Smooth muscle cell (in vitro differentiated cells): ENCODE data around the gene ZCCHC9. TPM values are rescaled to one million over a fixed set of nuclear protein-coding genes. Genes with fewer than 3 reads are reported as not detected.

ENCODE experiments used
- DNase-seq: peaks from one replicate; lab custom pipeline; 2025; ENCODE audit not compliant: unreplicated experiment; lab: John Stamatoyannopoulos, UW
- H2AFZ ChIP-seq: fragments of 200-600 bp; sonication (generic); 2 replicates; pipeline ENCODE4 v1.6.0; 2016; ENCODE audit warnings: antibody characterized with exemption, low read depth, mild to moderate bottlenecking
- H3F3A ChIP-seq: fragments of 200-600 bp; sonication (generic); 2 replicates; pipeline ENCODE4 v1.6.0; 2017; ENCODE audit warnings: antibody characterized with exemption, low read depth
- H3K27ac ChIP-seq: fragments of 200-600 bp; sonication (generic); 2 replicates; pipeline ENCODE4 v1.5.1; 2016; ENCODE audit warnings: low read depth, mild to moderate bottlenecking
- H3K27me3 ChIP-seq: fragments of 200-600 bp; sonication (generic); 2 replicates; pipeline ENCODE4 v1.6.1; 2016; ENCODE audit warnings: low read depth, mild to moderate bottlenecking
- H3K36me3 ChIP-seq: fragments of 200-600 bp; sonication (generic); 2 replicates; pipeline ENCODE4 v1.5.1; 2016; ENCODE audit warnings: low read depth
- H3K4me1 ChIP-seq: fragments of 200-600 bp; sonication (generic); 2 replicates; pipeline ENCODE4 v1.5.1; 2016; ENCODE audit warnings: low read depth
- H3K4me2 ChIP-seq: fragments of 200-600 bp; sonication (generic); 2 replicates; pipeline ENCODE4 v1.6.0; 2016; ENCODE audit warnings: mild to moderate bottlenecking
- H3K4me3 ChIP-seq: fragments of 200-600 bp; sonication (generic); 2 replicates; pipeline ENCODE4 v1.5.1; 2016; ENCODE audit warnings: mild to moderate bottlenecking
- H3K79me2 ChIP-seq: fragments of 200-600 bp; sonication (generic); 2 replicates; pipeline ENCODE4 v1.6.0; 2016; ENCODE audit warnings: low read depth, mild to moderate bottlenecking
- H3K9ac ChIP-seq: fragments of 200-600 bp; sonication (generic); 2 replicates; pipeline ENCODE4 v1.6.0; 2016; ENCODE audit warnings: low read depth
- H3K9me3 ChIP-seq: fragments of 200-600 bp; sonication (generic); replicated peaks from 2 replicates; pipeline ENCODE4 v1.5.1; 2016; ENCODE audit warnings: low read depth
- H4K20me1 ChIP-seq: fragments of 200-600 bp; sonication (generic); 2 replicates; pipeline ENCODE4 v1.6.0; 2016; ENCODE audit warnings: low read depth
- WGBS: methylation state at CpG from one replicate; pipeline ENCODE4 v1.1.7; 2016; ENCODE audit warnings: low lambda C conversion rate; 5-methylcytosine and 5-hydroxymethylcytosine counted together
- polyA plus RNA-seq: library from polyadenylated mRNA; unstranded; fragments of >200 nt; fragmentation: Nextera tagmentation; extraction: Ambion mirVana; gene quantifications from 2 replicates; pipeline ENCODE4 v1.2.1, GENCODE V29; 2016
- total RNA-seq: library from RNA; depleted of rRNA; stranded (reverse); fragments of >200 nt; gene quantifications from 2 replicates; pipeline ENCODE4 v1.2.3, GENCODE V29; 2014
- TF ChIP-seq, protein P1 (sequence below): fragments of 200-600 bp; sonication (generic); IDR thresholded peaks from 2 replicates; pipeline ENCODE4 v1.5.1; 2017; ENCODE audit warnings: borderline replicate concordance, mild to moderate bottlenecking, antibody characterized with exemption; ENCODE audit not compliant: insufficient read depth, poor library complexity, severe bottlenecking

The ZCCHC9 gene, protein sequence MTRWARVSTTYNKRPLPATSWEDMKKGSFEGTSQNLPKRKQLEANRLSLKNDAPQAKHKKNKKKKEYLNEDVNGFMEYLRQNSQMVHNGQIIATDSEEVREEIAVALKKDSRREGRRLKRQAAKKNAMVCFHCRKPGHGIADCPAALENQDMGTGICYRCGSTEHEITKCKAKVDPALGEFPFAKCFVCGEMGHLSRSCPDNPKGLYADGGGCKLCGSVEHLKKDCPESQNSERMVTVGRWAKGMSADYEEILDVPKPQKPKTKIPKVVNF
- total RNA-seq, result 45.2 and 53.0 TPM in 2 replicates
- polyA plus RNA-seq, result 25.2 and 33.9 TPM in 2 replicates

DNA sequence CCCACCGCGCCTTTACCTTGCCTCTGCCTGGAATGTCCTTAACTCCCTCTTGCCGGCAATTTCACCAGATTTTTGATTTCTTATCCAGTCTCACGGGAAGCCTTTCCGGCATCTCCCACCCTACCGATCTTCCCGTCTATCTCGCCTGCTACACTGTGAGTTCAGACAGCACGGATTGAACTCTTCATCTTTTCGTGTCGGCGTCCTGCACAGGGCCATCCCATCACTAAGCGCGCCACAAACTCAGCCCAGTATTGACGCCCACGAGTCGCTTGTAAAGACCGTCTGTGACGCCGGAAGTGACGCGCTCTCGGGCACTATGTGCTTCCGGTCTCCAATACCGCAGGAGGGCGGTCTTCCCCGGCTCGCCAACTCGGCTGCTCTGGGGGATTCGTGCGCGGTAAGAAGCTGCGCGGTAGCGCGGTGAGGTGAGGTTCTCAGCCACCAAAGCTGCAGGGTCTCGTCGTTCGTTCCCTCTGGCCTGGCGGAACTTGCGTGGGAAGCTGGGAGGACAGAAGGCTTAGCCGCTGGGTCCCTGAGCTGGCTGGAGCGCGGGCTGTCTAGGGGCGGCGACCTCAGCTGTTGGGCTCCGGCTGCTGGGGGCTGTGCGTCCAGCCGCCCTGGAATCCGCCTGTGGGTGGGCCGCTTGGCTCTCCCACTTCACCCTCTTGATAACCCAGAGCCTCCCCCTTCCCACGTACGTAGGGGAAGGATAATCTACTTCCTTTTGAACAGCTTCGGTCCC lies at the start of gene ZCCHC9:
Gene ZCCHC9, plus strand, starts transcription at position 317 of the 745 bp plus-strand sequence. CDS start 3,171 bp downstream, outside the sequence.
- Histone ChIP-seq H3K36me3 (no peaks in the 10 kb centered on the region), H3K4me2 (peak within 1 kb of the TSS; percentile 95), H3K9ac (peak within 1 kb of the TSS; percentile 97), H2AFZ (peak within 1 kb of the TSS; percentile 94), H3K79me2 (peaks cover 58% of the 10 kb centered on the region), H3K4me1 (peaks cover 14% of the 10 kb centered on the region), H3F3A (no peaks in the 10 kb centered on the region), H3K9me3 (no peaks in the 10 kb centered on the region), H3K27ac (peak within 1 kb of the TSS; percentile 92), H4K20me1 (no peaks in the 10 kb centered on the region), H3K27me3 (no peaks in the 10 kb centered on the region), H3K4me3 (peak within 1 kb of the TSS; percentile 79)
- under 1% methylated on average over 54 of the region's 54 CpGs for WGBS
- peak; percentile 73 for DNase-seq
- TF ChIP-seq, protein P1, sequence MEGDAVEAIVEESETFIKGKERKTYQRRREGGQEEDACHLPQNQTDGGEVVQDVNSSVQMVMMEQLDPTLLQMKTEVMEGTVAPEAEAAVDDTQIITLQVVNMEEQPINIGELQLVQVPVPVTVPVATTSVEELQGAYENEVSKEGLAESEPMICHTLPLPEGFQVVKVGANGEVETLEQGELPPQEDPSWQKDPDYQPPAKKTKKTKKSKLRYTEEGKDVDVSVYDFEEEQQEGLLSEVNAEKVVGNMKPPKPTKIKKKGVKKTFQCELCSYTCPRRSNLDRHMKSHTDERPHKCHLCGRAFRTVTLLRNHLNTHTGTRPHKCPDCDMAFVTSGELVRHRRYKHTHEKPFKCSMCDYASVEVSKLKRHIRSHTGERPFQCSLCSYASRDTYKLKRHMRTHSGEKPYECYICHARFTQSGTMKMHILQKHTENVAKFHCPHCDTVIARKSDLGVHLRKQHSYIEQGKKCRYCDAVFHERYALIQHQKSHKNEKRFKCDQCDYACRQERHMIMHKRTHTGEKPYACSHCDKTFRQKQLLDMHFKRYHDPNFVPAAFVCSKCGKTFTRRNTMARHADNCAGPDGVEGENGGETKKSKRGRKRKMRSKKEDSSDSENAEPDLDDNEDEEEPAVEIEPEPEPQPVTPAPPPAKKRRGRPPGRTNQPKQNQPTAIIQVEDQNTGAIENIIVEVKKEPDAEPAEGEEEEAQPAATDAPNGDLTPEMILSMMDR, result no peak

- H2AFZ ChIP-seq, result no peak overlapping the region
- H4K20me1 ChIP-seq, result no peaks in the 10 kb centered on the region
- H3K9ac ChIP-seq, result no peak overlapping the region
- no peak overlapping the region for H3K27ac ChIP-seq
- H3K9me3 ChIP-seq, result no peaks in the 10 kb centered on the region
- no peak for DNase-seq
- TF ChIP-seq, protein P1, result no peak
- no peak overlapping the region for H3K4me2 ChIP-seq
- no peaks in the 10 kb centered on the region for H3K36me3 ChIP-seq
- no peaks in the 10 kb centered on the region for H3F3A ChIP-seq
- H3K4me3 ChIP-seq, result no peak overlapping the region
- WGBS, result 95% methylated on average over 5 of the region's 5 CpGs
- H3K4me1 ChIP-seq, result peaks cover 27% of the 10 kb centered on the region
- no peaks in the 10 kb centered on the region for H3K27me3 ChIP-seq
- H3K79me2 ChIP-seq, result peaks cover 5% of the 10 kb centered on the region
Observed at GRCh38 chr5:81251922-81252321, 49.5 kb upstream of the ZCCHC9 start.

GRCh38 chr5:81252904-81253303 lies 48.5 kb upstream of the ZCCHC9 start:
- TF ChIP-seq, protein P1, result no peak
- 96% methylated on average over 1 of the region's 1 CpG for WGBS

More at GRCh38 chr5:81252904-81253303, 48.5 kb upstream of the ZCCHC9 start:
- Histone ChIP-seq H3K27ac (no peak overlapping the region), H3K4me3 (no peak overlapping the region), H3K36me3 (no peaks in the 10 kb centered on the region), H3K9ac (no peak overlapping the region), H3K9me3 (no peaks in the 10 kb centered on the region), H2AFZ (no peak overlapping the region), H4K20me1 (peaks cover 2% of the 10 kb centered on the region), H3K4me1 (peaks cover 17% of the 10 kb centered on the region), H3F3A (no peaks in the 10 kb centered on the region), H3K4me2 (no peak overlapping the region), H3K79me2 (peaks cover 5% of the 10 kb centered on the region), H3K27me3 (no peaks in the 10 kb centered on the region)
- no peak for DNase-seq
